Keratinocyte (primary cell): ENCODE results near the gene SGSM1. TPM values are rescaled to one million over a fixed set of nuclear protein-coding genes. Genes with fewer than 3 reads are reported as not detected.

Experiments
- DNase-seq: peaks from one replicate; pipeline ENCODE4 v3.0.0-alpha.2; 2011; ENCODE audit warnings: low read depth, missing footprints, low spot score
- FAIRE-seq: peaks from 2 replicates; lab custom pipeline; 2011; peaks lifted over from hg19 to GRCh38; lab: Jason Lieb, UNC
- H2AFZ ChIP-seq: 2 replicates; pipeline ENCODE4 v1.6.0; 2012; ENCODE audit warnings: low read length, control low read depth, inconsistent platforms; ENCODE audit not compliant: control insufficient read depth
- H3K27ac ChIP-seq: 2 replicates; pipeline ENCODE4 v1.5.1; 2011; ENCODE audit warnings: low read length; ENCODE audit not compliant: control insufficient read depth, insufficient read depth
- H3K27me3 ChIP-seq: 3 replicates; pipeline ENCODE4 v1.6.0; 2011; ENCODE audit warnings: low read length; ENCODE audit not compliant: control insufficient read depth, insufficient read depth; ENCODE audit errors: extremely low read depth
- H3K36me3 ChIP-seq, 2 experiments: 2 replicates in 1 of 2; 3 replicates in 1 of 2; pipeline ENCODE4 v1.5.1; 2011; ENCODE audit warnings: low read length in 2 of 2, mild to moderate bottlenecking in 1 of 2; ENCODE audit not compliant: control insufficient read depth in 2 of 2, insufficient read depth in 2 of 2; ENCODE audit errors: extremely low read depth in 1 of 2
- H3K4me1 ChIP-seq: 3 replicates; pipeline ENCODE4 v1.5.1; 2011; ENCODE audit warnings: low read length; ENCODE audit not compliant: control insufficient read depth, insufficient read depth; ENCODE audit errors: extremely low read depth
- H3K4me2 ChIP-seq: 3 replicates; pipeline ENCODE4 v1.6.0; 2011; ENCODE audit warnings: low read depth, low read length; ENCODE audit not compliant: control insufficient read depth, insufficient read depth; ENCODE audit errors: extremely low read depth
- H3K4me3 ChIP-seq, 3 experiments: fragments of 200-600 bp in 1 of 3; sonication (generic) in 1 of 3; 2 replicates in 2 of 3; 3 replicates in 1 of 3; pipeline ENCODE4 v1.5.1; 2011 to 2016; ENCODE audit warnings: low read length in 3 of 3, mild to moderate bottlenecking in 3 of 3, control low read depth in 2 of 3, inconsistent platforms in 1 of 3, low read depth in 1 of 3, mixed read lengths in 1 of 3, mixed run types in 1 of 3, moderate library complexity in 1 of 3; ENCODE audit not compliant: control insufficient read depth in 2 of 3, insufficient read depth in 2 of 3; ENCODE audit errors: extremely low read depth in 1 of 3
- H3K79me2 ChIP-seq: 2 replicates; pipeline ENCODE4 v1.6.0; 2012; ENCODE audit warnings: low read length; ENCODE audit not compliant: control insufficient read depth, insufficient read depth
- H3K9ac ChIP-seq: 3 replicates; pipeline ENCODE4 v1.6.0; 2011; ENCODE audit warnings: low read length; ENCODE audit not compliant: control insufficient read depth, insufficient read depth; ENCODE audit errors: extremely low read depth
- H3K9me1 ChIP-seq: 3 replicates; pipeline ENCODE4 v1.6.0; 2011; ENCODE audit warnings: low read length; ENCODE audit not compliant: control insufficient read depth, insufficient read depth; ENCODE audit errors: extremely low read depth
- H3K9me3 ChIP-seq: 2 replicates; pipeline ENCODE4 v1.5.1; 2012; ENCODE audit warnings: low read depth, low read length; ENCODE audit not compliant: control insufficient read depth
- H4K20me1 ChIP-seq: 3 replicates; pipeline ENCODE4 v1.6.0; 2011; ENCODE audit warnings: low read length; ENCODE audit not compliant: control insufficient read depth, insufficient read depth; ENCODE audit errors: extremely low read depth
- CTCF ChIP-seq, 3 experiments: IDR thresholded peaks in 1 of 3; conservative IDR thresholded peaks in 1 of 3; optimal IDR thresholded peaks in 1 of 3; 2 replicates in 2 of 3; 3 replicates in 1 of 3; pipeline versions ENCODE3 to v1.5.1; 2011; ENCODE audit warnings: low read length in 3 of 3, mild to moderate bottlenecking in 3 of 3, moderate library complexity in 2 of 3, control low read depth in 1 of 3, inconsistent platforms in 1 of 3; ENCODE audit not compliant: insufficient read depth in 2 of 3; ENCODE audit errors: extremely low read depth in 1 of 3
- EZH2 ChIP-seq: IDR thresholded peaks from one replicate; pipeline ENCODE4 v1.6.1; 2012; ENCODE audit warnings: inconsistent platforms, mild to moderate bottlenecking, low read length, moderate library complexity
- dilution Hi-C: fragments of 300-500 bp; cut with MboI; formaldehyde crosslinking; loops from one replicate; pipeline ENCODE4 v1.7.0; 2020; ENCODE audit warnings: low sequenced_read_pairs; ENCODE audit not compliant: extremely low pct_ligation_motif_present
- polyA plus RNA-seq, 5 experiments: library from polyadenylated mRNA; depleted of rRNA in 3 of 5; stranded (reverse) in 3 of 5; stranded (forward) in 1 of 5; unstranded in 1 of 5; fragments of >200 nt; gene quantifications; 1 replicate in 1 of 5; 2 replicates in 3 of 5; 3 replicates in 1 of 5; pipeline versions ENCODE4 v1.2.1 to v1.2.3, GENCODE V29; 2011 to 2012; ENCODE audit warnings: missing spikeins in 2 of 5, low read depth in 1 of 5, low replicate concordance in 1 of 5

The SGSM1 gene
- polyA plus RNA-seq, 1 donor (not counting 4 experiments of a cell fraction or from before 2014, with no cell fraction given), result not detected

- no peaks in the 10 kb centered on the region for H3K9me1 ChIP-seq
- no peak overlapping the region for H3K4me2 ChIP-seq
- H3K9ac ChIP-seq, result no peak overlapping the region
- no peaks in the 10 kb centered on the region for H3K4me1 ChIP-seq
- no peak for TF ChIP-seq EZH2
- TF ChIP-seq CTCF (optimal IDR thresholded peaks at IDR 0.05 in 1 of 3, IDR thresholded peaks at IDR 0.05 in 1 of 3, conservative IDR thresholded peaks at IDR 0.05 in 1 of 3; ENCODE audit: extremely low read depth in 1 of 3, insufficient read depth in 2 of 3, low read length in 3 of 3), result no peak
- H3K79me2 ChIP-seq, result no peaks in the 10 kb centered on the region
- DNase-seq (no peak), FAIRE-seq (no peak)
- H3K9me3 ChIP-seq, result no peaks in the 10 kb centered on the region
- H3K36me3 ChIP-seq, result no peaks in the 10 kb centered on the region
- no peak overlapping the region for H3K4me3 ChIP-seq
- no peak overlapping the region for H3K27ac ChIP-seq
- H2AFZ ChIP-seq, result no peak overlapping the region
- no peaks in the 10 kb centered on the region for H3K27me3 ChIP-seq
- no peaks in the 10 kb centered on the region for H4K20me1 ChIP-seq
- dilution Hi-C loops, result no loop called here
Measured at GRCh38 chr22:24843048-24843447, 37.0 kb downstream of the SGSM1 start.

- Histone ChIP-seq H3K27ac (no peak overlapping the region), H3K27me3 (no peaks in the 10 kb centered on the region), H4K20me1 (no peaks in the 10 kb centered on the region), H3K79me2 (no peaks in the 10 kb centered on the region), H3K36me3 (no peaks in the 10 kb centered on the region), H3K4me3 (no peak overlapping the region), H3K9ac (no peak overlapping the region), H3K9me1 (no peaks in the 10 kb centered on the region), H3K4me2 (no peak overlapping the region), H2AFZ (no peak overlapping the region), H3K9me3 (no peaks in the 10 kb centered on the region), H3K4me1 (no peaks in the 10 kb centered on the region)
- dilution Hi-C loops, result no loop called here
- TF ChIP-seq CTCF (optimal IDR thresholded peaks at IDR 0.05 in 1 of 3, IDR thresholded peaks at IDR 0.05 in 1 of 3, conservative IDR thresholded peaks at IDR 0.05 in 1 of 3; ENCODE audit: extremely low read depth in 1 of 3, insufficient read depth in 2 of 3, low read length in 3 of 3) (no peak), EZH2 (no peak)
- no peak for FAIRE-seq
- no peak for DNase-seq
Measured at GRCh38 chr22:24845041-24845898, 39.3 kb downstream of the SGSM1 start.
